NCI-H82 treated with DMSO at 0.1 percent for 48 hours (cell line): Measurements from ENCODE around the gene TBC1D3K.
"Not testable (repeated sequence)": the region's sequence is repeated elsewhere in the genome, so short reads cannot be mapped to it uniquely, and the experiment has no call there.

Experiments used
- DNase-seq: peaks from one replicate; lab custom pipeline; 2025; ENCODE audit not compliant: unreplicated experiment; lab: John Stamatoyannopoulos, UW

TBC1D3K gene

GRCh38 chr17:37924115-37924514, at the start of gene TBC1D3K:
Gene TBC1D3K (plus strand): TSS chr17:37924415. CDS start chr17:37926000, 1,585 bp downstream.
- not testable (repeated sequence) for DNase-seq

- DNase-seq = no peak
Observed at GRCh38 chr17:37884516-37884915, 39.7 kb upstream of the TBC1D3K start.

- DNase-seq = no peak
Observed at GRCh38 chr17:37885136-37885535, 39.1 kb upstream of the TBC1D3K start.

- no peak for DNase-seq
Observed at GRCh38 chr17:37888881-37889280, 35.3 kb upstream of the TBC1D3K start.

GRCh38 chr17:37896961-37897360, 27.3 kb upstream of the TBC1D3K start:
- DNase-seq = not testable (repeated sequence)
